GM12878 (cell line): ENCODE measurements around the gene OTOGL. TPM values are rescaled to one million over a fixed set of nuclear protein-coding genes. Genes with fewer than 3 reads are reported as not detected.

Experiments used
- ATAC-seq: fragments of 200-7000 bp; cut with Tn5 transposase; 3 replicates; pipeline ENCODE4 v1.9.1; 2020; ENCODE audit warnings: mild to moderate bottlenecking, moderate library complexity
- BruUV-seq: library from RNA; stranded (reverse); fragments of 400-500 nt; replicated peaks from 2 replicates; lab custom pipeline; 2021; lab: Mats Ljungman, UMichigan
- CTCF ChIA-PET: fragments of 300-600 bp; sonication (Branson Sonifier 250); formaldehyde crosslinking; extraction: SDS; loops from one replicate; lab custom pipeline; 2021; ENCODE audit warnings: inconsistent platforms; lab: Yijun Ruan, JAX
- POLR2A ChIA-PET: fragments of 350-600 bp; formaldehyde crosslinking; extraction: SDS; loops from one replicate; lab custom pipeline; 2021; ENCODE audit warnings: inconsistent platforms; lab: Charles Lee
- RAD21 ChIA-PET: fragments of 300-600 bp; sonication (Branson Sonifier 250); formaldehyde crosslinking; loops from one replicate; lab custom pipeline; 2023; ENCODE audit warnings: antibody characterized with exemption; ENCODE audit not compliant: unreplicated experiment; lab: Charles Lee
- SMC1A ChIA-PET: fragments of 300-600 bp; sonication (Branson Sonifier 250); formaldehyde crosslinking; loops from one replicate; lab custom pipeline; 2023; ENCODE audit not compliant: unreplicated experiment, uncharacterized antibody; lab: Charles Lee
- DNase-seq: peaks from one replicate; pipeline ENCODE4 v3.0.0-alpha.2; 2011; ENCODE audit warnings: low read depth, low spot score
- FAIRE-seq: peaks from 3 replicates; lab custom pipeline; 2011; peaks lifted over from hg19 to GRCh38; lab: Jason Lieb, UNC
- H2AFZ ChIP-seq: 2 replicates; pipeline ENCODE4 v1.6.0; 2011; ENCODE audit warnings: low read depth, low read length, control low read depth; ENCODE audit not compliant: control insufficient read depth
- H3K27ac ChIP-seq: 2 replicates; pipeline ENCODE4 v1.5.1; 2011; ENCODE audit warnings: control low read depth; ENCODE audit not compliant: control insufficient read depth, insufficient read depth
- H3K27me3 ChIP-seq, 2 experiments: replicated peaks in 1 of 2; 2 replicates each; pipeline versions ENCODE4 v1.6.0 to v1.6.1; 2011; ENCODE audit warnings: low read length in 1 of 2; ENCODE audit not compliant: control insufficient read depth in 2 of 2, insufficient read depth in 2 of 2
- H3K36me3 ChIP-seq, 2 experiments: 2 replicates each; pipeline ENCODE4 v1.5.1; 2011; ENCODE audit warnings: low read length in 1 of 2; ENCODE audit not compliant: control insufficient read depth in 2 of 2, insufficient read depth in 2 of 2
- H3K4me1 ChIP-seq: 2 replicates; pipeline ENCODE4 v1.6.1; 2011; ENCODE audit warnings: mild to moderate bottlenecking, low read length, moderate library complexity, mixed read lengths; ENCODE audit not compliant: control insufficient read depth, insufficient read depth
- H3K4me2 ChIP-seq: 2 replicates; pipeline ENCODE4 v1.6.0; 2011; ENCODE audit warnings: control low read depth; ENCODE audit not compliant: control insufficient read depth, insufficient read depth
- H3K4me3 ChIP-seq: fragments of 200-600 bp; sonication (generic); 2 replicates; pipeline ENCODE4 v1.5.1; 2016
- H3K79me2 ChIP-seq: 2 replicates; pipeline ENCODE4 v1.6.0; 2011; ENCODE audit warnings: low read length; ENCODE audit not compliant: control insufficient read depth, insufficient read depth
- H3K9ac ChIP-seq: 2 replicates; pipeline ENCODE4 v1.8.0; 2011; ENCODE audit warnings: low read length, control low read depth, mixed read lengths; ENCODE audit not compliant: control insufficient read depth, insufficient read depth
- H3K9me3 ChIP-seq: replicated peaks from 3 replicates; pipeline ENCODE4 v1.5.1; 2011; ENCODE audit warnings: mild to moderate bottlenecking, low read length; ENCODE audit not compliant: control insufficient read depth, insufficient read depth
- H4K20me1 ChIP-seq: 2 replicates; pipeline ENCODE4 v1.6.0; 2011; ENCODE audit not compliant: control insufficient read depth, insufficient read depth
- BRCA1 ChIP-seq: IDR thresholded peaks from 2 replicates; pipeline ENCODE4 v1.6.1; 2011; ENCODE audit warnings: low read depth, low read length, improper control_type of control experiment
- ETV6 ChIP-seq, 2 experiments: fragments of 450-650 bp in 1 of 2; IDR thresholded peaks in 1 of 2; conservative IDR thresholded peaks in 1 of 2; 2 replicates each; pipeline ENCODE4 v1.6.1; 2014; ENCODE audit warnings: antibody characterized with exemption in 1 of 2, borderline replicate concordance in 1 of 2, low read depth in 1 of 2, mild to moderate bottlenecking in 1 of 2, moderate library complexity in 1 of 2
- FOXM1 ChIP-seq: IDR thresholded peaks from 2 replicates; pipeline ENCODE4 v1.6.1; 2012; ENCODE audit warnings: low read depth, mild to moderate bottlenecking, inconsistent platforms, low read length, moderate library complexity
- HDAC6 ChIP-seq: fragments of 200-600 bp; sonication (generic); IDR thresholded peaks from one replicate; pipeline ENCODE4 v1.8.0; 2017; ENCODE audit warnings: antibody characterized with exemption; ENCODE audit not compliant: unreplicated experiment
- HDGF ChIP-seq: fragments of 450-650 bp; IDR thresholded peaks from 2 replicates; pipeline ENCODE4 v1.6.1; 2016; ENCODE audit warnings: antibody characterized with exemption
- KLF5 ChIP-seq: fragments of 450-650 bp; IDR thresholded peaks from 2 replicates; pipeline ENCODE4 v1.6.1; 2014; ENCODE audit warnings: mild to moderate bottlenecking; ENCODE audit not compliant: partially characterized antibody
- MTA3 ChIP-seq: IDR thresholded peaks from 2 replicates; pipeline ENCODE4 v1.6.1; 2012; ENCODE audit warnings: low read length, inconsistent platforms, borderline replicate concordance
- MYB ChIP-seq: fragments of 150-350 bp; IDR thresholded peaks from 2 replicates; pipeline ENCODE4 v1.6.1; 2014; ENCODE audit warnings: mild to moderate bottlenecking, low read depth, low read length, borderline replicate concordance
- NR2C2 ChIP-seq: IDR thresholded peaks from 2 replicates; pipeline ENCODE4 v1.6.1; 2011; ENCODE audit warnings: borderline replicate concordance, low read depth; ENCODE audit not compliant: control insufficient read depth, insufficient read length
- RBBP5 ChIP-seq: fragments of 200-600 bp; sonication (generic); conservative IDR thresholded peaks from 2 replicates; pipeline ENCODE4 v1.6.1; 2016
- SIX5 ChIP-seq: IDR thresholded peaks from 2 replicates; pipeline ENCODE4 v1.6.1; 2011; ENCODE audit warnings: mild to moderate bottlenecking, low read depth, low read length, moderate library complexity; ENCODE audit not compliant: severe bottlenecking
- SP1 ChIP-seq: IDR thresholded peaks from one replicate; pipeline ENCODE4 v1.6.1; 2011; ENCODE audit warnings: low read depth, low read length
- SUZ12 ChIP-seq: fragments of 200-600 bp; sonication (generic); IDR thresholded peaks from one replicate; pipeline ENCODE4 v1.6.1; 2018; ENCODE audit warnings: antibody characterized with exemption, mild to moderate bottlenecking; ENCODE audit not compliant: unreplicated experiment
- TCF7 ChIP-seq: IDR thresholded peaks from 2 replicates; pipeline ENCODE4 v1.6.1; 2014; ENCODE audit warnings: antibody characterized with exemption, borderline replicate concordance
- WGBS: methylation state at CpG from one replicate; pipeline ENCODE4 v1.1.6; 2016; ENCODE audit warnings: low lambda C conversion rate; ENCODE audit not compliant: insufficient replicate concordance, insufficient coverage; ENCODE audit errors: missing lambda C conversion rate; 5-methylcytosine and 5-hydroxymethylcytosine counted together
- in situ Hi-C: fragments of 300-500 bp; cut with MboI; formaldehyde crosslinking; loops from 9 replicates; pipeline ENCODE4 v1.14.3; 2018; ENCODE audit warnings: mixed read lengths
- intact Hi-C: fragments of 100-400 bp; cut with micrococcal nuclease; formaldehyde crosslinking; loops from one replicate; pipeline ENCODE4 v1.14.2; 2022; ENCODE audit not compliant: unreplicated experiment
- polyA plus RNA-seq, 11 experiments: library from polyadenylated mRNA; depleted of rRNA in 4 of 11; unstranded in 6 of 11; stranded (reverse) in 5 of 11; fragments of >200 nt; fragmentation: Nextera tagmentation in 4 of 11; fragmentation: Illumina TruSeq in 1 of 11; extraction: Ambion mirVana in 4 of 11; extraction: Trizol in 1 of 11; gene quantifications; 1 replicate in 1 of 11; 2 replicates in 10 of 11; pipeline versions ENCODE4 v1.2.1 to v1.2.3, GENCODE V29; 2011 to 2016; ENCODE audit warnings: inconsistent platforms in 2 of 11, missing spikeins in 2 of 11, low read depth in 1 of 11
- total RNA-seq, 4 experiments: library from RNA; depleted of rRNA in 3 of 4; stranded (reverse); fragments of >200 nt in 3 of 4; fragmentation: Illumina TruSeq in 1 of 4; extraction: Trizol in 1 of 4; gene quantifications; 2 replicates each; pipeline versions ENCODE4 v1.2.1 to v1.2.3, GENCODE V29; 2013 to 2021
- TF ChIP-seq, protein P1 (sequence below): fragments of 450-650 bp; IDR thresholded peaks from 2 replicates; pipeline ENCODE4 v1.6.1; 2016; ENCODE audit warnings: mild to moderate bottlenecking
- TF ChIP-seq, protein P2 (sequence below): fragments of 450-650 bp; IDR thresholded peaks from 2 replicates; pipeline ENCODE4 v1.6.1; 2017; ENCODE audit warnings: borderline replicate concordance

OTOGL gene
- total and polyA plus RNA-seq, 10 of the 15 experiments (the other 5 are each of a cell fraction or from before 2014, with no cell fraction given), result 0.04 to 3.7 (median 0.27) TPM

DNA sequence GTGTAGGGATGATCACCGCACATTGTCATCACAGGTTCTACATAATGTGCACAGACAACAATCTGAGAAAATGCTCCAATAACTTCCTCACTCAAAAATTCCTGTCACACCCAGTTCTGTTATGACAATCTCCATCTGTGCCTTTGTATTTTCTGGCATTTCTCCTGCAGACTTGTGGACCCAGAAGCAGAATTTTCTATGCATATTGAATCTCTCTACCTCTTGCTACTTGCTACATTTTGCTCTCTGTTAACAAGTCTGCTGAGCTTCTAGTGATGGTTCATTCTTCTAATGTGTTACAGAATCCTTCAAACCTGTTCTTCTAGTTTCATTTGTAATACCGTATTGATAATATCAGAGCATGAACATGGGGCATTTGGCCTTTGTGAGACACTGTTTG is 216.9 kb downstream of the OTOGL start:
- Histone ChIP-seq H4K20me1 (no peaks in the 10 kb centered on the region), H3K4me1 (no peaks in the 10 kb centered on the region), H3K4me3 (no peak overlapping the region), H3K4me2 (no peak overlapping the region), H2AFZ (no peak overlapping the region), H3K36me3 (no peaks in the 10 kb centered on the region), H3K27me3 (no peaks in the 10 kb centered on the region), H3K79me2 (no peaks in the 10 kb centered on the region), H3K9ac (no peak overlapping the region), H3K27ac (no peak overlapping the region), H3K9me3 (no peaks in the 10 kb centered on the region)
- no TSS peak for BruUV-seq
- SMC1A ChIA-PET, result interaction anchor here (0.7 to 1.1 kb wide), 2 partner anchors 16 to 108 kb away, joined by 3 read pairs; no protein-coding TSS in a partner anchor
- TF ChIP-seq BRCA1 (no peak), FOXM1 (no peak), KLF5 (no peak), RBBP5 (no peak), SUZ12 (no peak), MTA3 (no peak), SIX5 (no peak), HDAC6 (no peak), MYB (no peak), HDGF (no peak), TCF7 (no peak), NR2C2 (no peak), SP1 (no peak), ETV6 (conservative IDR thresholded peaks at IDR 0.05 in 1 of 2, IDR thresholded peaks at IDR 0.05 in 1 of 2; ENCODE audit: borderline replicate concordance in 1 of 2, low read depth in 1 of 2) (no peak)
- TF ChIP-seq, protein P1, sequence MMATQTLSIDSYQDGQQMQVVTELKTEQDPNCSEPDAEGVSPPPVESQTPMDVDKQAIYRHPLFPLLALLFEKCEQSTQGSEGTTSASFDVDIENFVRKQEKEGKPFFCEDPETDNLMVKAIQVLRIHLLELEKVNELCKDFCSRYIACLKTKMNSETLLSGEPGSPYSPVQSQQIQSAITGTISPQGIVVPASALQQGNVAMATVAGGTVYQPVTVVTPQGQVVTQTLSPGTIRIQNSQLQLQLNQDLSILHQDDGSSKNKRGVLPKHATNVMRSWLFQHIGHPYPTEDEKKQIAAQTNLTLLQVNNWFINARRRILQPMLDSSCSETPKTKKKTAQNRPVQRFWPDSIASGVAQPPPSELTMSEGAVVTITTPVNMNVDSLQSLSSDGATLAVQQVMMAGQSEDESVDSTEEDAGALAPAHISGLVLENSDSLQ, result no peak
- TF ChIP-seq, protein P2, sequence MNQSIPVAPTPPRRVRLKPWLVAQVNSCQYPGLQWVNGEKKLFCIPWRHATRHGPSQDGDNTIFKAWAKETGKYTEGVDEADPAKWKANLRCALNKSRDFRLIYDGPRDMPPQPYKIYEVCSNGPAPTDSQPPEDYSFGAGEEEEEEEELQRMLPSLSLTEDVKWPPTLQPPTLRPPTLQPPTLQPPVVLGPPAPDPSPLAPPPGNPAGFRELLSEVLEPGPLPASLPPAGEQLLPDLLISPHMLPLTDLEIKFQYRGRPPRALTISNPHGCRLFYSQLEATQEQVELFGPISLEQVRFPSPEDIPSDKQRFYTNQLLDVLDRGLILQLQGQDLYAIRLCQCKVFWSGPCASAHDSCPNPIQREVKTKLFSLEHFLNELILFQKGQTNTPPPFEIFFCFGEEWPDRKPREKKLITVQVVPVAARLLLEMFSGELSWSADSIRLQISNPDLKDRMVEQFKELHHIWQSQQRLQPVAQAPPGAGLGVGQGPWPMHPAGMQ, result no peak
- RAD21 ChIA-PET, result no interaction called here
- DNase-seq (no peak), FAIRE-seq (no peak), ATAC-seq (no peak)
- intact Hi-C loops, result no loop called here
- POLR2A ChIA-PET, result no interaction called here
- in situ Hi-C loops, result no loop called here
- WGBS, result 59% methylated on average over 2 of the region's 2 CpGs
- CTCF ChIA-PET, result interaction anchor here (0.7 to 1.2 kb wide), 4 partner anchors 9 to 95 kb away, joined by 3 read pairs; no protein-coding TSS in a partner anchor
